Suprapubic skin (tissue), 4 donors: ENCODE results near the gene CRY1. TPM values are rescaled to one million over a fixed set of nuclear protein-coding genes. Genes with fewer than 3 reads are reported as not detected.
A peak's percentile ranks its signal among the peaks of the same experiment; 100 is the strongest.
"Not testable (repeated sequence)": the region's sequence is repeated elsewhere in the genome, so short reads cannot be mapped to it uniquely, and the experiment has no call there.

Experiments
- DNase-seq, 2 donors: peaks; one replicate each; pipeline ENCODE4 v3.0.0-alpha.2; 2019; ENCODE audit warnings: low spot score in 2 of 2
- H3K27ac ChIP-seq: fragments of 200-600 bp; sonication (generic); one replicate; pipeline ENCODE4 v1.5.1; 2019
- H3K27me3 ChIP-seq: fragments of 200-600 bp; sonication (generic); one replicate; pipeline ENCODE4 v1.5.1; 2019
- H3K36me3 ChIP-seq: fragments of 200-600 bp; sonication (generic); one replicate; pipeline ENCODE4 v1.5.1; 2019
- H3K4me1 ChIP-seq: fragments of 200-600 bp; sonication (generic); one replicate; pipeline ENCODE4 v1.5.1; 2019
- H3K4me3 ChIP-seq: fragments of 200-600 bp; sonication (generic); one replicate; pipeline ENCODE4 v1.5.1; 2019; ENCODE audit warnings: mild to moderate bottlenecking
- H3K9me3 ChIP-seq: fragments of 200-600 bp; sonication (generic); one replicate; pipeline ENCODE4 v1.5.1; 2019
- EP300 ChIP-seq: sonication (generic); formaldehyde crosslinking; IDR thresholded peaks from one replicate; pipeline ENCODE4 v1.6.1; 2017; ENCODE audit warnings: antibody characterized with exemption
- POLR2A ChIP-seq, 2 donors: fragments of 450-650 bp; IDR thresholded peaks; one replicate each; pipeline ENCODE4 v1.6.1; 2017; ENCODE audit warnings: antibody characterized with exemption in 2 of 2, mild to moderate bottlenecking in 2 of 2, moderate library complexity in 2 of 2
- POLR2AphosphoS5 ChIP-seq, 3 donors: sonication (generic); formaldehyde crosslinking; IDR thresholded peaks; one replicate each; pipeline ENCODE4 v1.6.1; 2017; ENCODE audit warnings: antibody characterized with exemption in 3 of 3
- WGBS: methylation state at CpG from one replicate; pipeline ENCODE4 v1.1.5; 2018; 5-methylcytosine and 5-hydroxymethylcytosine counted together
- total RNA-seq, 4 donors: library from RNA; depleted of rRNA; stranded (reverse); fragments of >200 nt; gene quantifications; one replicate each; pipeline ENCODE4 v1.1.0, GENCODE V29; 2016
- TF ChIP-seq, protein P1 (sequence below), 2 donors: fragments of 200-600 bp in 1 of 2; fragments of 450-650 bp in 1 of 2; sonication (generic) in 1 of 2; IDR thresholded peaks; one replicate each; pipeline ENCODE4 v1.5.1; 2016 to 2019; ENCODE audit warnings: antibody characterized with exemption in 2 of 2, mild to moderate bottlenecking in 1 of 2, moderate library complexity in 1 of 2

CRY1 gene
- total RNA-seq, 4 donors from 2014 or later = 18.1 to 37.2 (median 35.0) TPM

DNA sequence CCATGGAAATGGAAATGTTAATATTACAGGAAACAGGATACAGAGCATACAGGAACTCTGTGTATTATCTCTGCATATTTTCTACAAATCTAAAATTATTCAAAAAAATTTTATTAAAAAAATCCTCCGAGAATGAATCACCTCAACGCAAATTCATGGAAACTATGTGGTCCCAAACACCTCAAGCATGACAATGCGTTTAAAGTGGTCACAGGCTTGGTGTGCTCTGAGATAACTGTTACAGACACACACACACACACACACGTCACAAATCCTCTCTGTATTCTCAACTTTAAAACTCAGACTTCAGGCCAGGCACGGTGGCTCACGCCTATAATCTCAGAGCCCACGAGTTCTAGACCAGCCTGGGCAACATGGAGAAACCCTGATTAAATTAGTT is 61.1 kb downstream of the CRY1 start:
- Histone ChIP-seq H3K27me3 (no peaks in the 10 kb centered on the region), H3K36me3 (no peaks in the 10 kb centered on the region), H3K27ac (no peak overlapping the region), H3K4me1 (peaks cover 34% of the 10 kb centered on the region), H3K4me3 (no peak overlapping the region), H3K9me3 (no peaks in the 10 kb centered on the region)
- 80% methylated on average over 7 of the region's 7 CpGs for WGBS
- TF ChIP-seq POLR2AphosphoS5 (IDR thresholded peaks at IDR 0.05) (no peak), POLR2A (IDR thresholded peaks at IDR 0.05) (no peak)
- DNase-seq = no peak

DNA sequence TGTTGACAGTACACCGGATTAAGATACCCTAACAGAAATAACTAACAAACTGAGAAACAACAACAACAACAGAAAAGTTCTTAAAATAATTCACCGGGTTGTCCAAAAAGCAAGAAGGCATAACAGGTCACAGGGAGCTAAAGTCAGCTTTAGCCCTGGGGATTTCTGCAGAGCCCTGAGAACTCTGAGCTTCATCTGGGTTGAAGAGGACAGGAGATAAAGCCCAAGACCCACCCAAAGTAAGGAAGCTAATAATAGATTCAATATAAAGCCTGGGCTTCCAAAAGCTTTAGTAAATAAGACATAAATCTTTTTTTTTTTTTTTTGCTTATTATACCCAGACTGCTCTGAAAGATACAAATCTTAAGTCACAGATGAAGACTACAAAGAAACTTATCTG is 62.3 kb downstream of the CRY1 start:
- no peak for TF ChIP-seq POLR2A (IDR thresholded peaks at IDR 0.05)
- TF ChIP-seq, protein P1, sequence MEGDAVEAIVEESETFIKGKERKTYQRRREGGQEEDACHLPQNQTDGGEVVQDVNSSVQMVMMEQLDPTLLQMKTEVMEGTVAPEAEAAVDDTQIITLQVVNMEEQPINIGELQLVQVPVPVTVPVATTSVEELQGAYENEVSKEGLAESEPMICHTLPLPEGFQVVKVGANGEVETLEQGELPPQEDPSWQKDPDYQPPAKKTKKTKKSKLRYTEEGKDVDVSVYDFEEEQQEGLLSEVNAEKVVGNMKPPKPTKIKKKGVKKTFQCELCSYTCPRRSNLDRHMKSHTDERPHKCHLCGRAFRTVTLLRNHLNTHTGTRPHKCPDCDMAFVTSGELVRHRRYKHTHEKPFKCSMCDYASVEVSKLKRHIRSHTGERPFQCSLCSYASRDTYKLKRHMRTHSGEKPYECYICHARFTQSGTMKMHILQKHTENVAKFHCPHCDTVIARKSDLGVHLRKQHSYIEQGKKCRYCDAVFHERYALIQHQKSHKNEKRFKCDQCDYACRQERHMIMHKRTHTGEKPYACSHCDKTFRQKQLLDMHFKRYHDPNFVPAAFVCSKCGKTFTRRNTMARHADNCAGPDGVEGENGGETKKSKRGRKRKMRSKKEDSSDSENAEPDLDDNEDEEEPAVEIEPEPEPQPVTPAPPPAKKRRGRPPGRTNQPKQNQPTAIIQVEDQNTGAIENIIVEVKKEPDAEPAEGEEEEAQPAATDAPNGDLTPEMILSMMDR (IDR thresholded peaks at IDR 0.05) = no peak
- no peak for TF ChIP-seq POLR2AphosphoS5 (IDR thresholded peaks at IDR 0.05)
- TF ChIP-seq EP300 = no peak
- Histone ChIP-seq H3K4me3 (no peak overlapping the region), H3K4me1 (peaks cover 46% of the 10 kb centered on the region), H3K9me3 (no peaks in the 10 kb centered on the region), H3K27me3 (no peaks in the 10 kb centered on the region), H3K36me3 (no peaks in the 10 kb centered on the region), H3K27ac (no peak overlapping the region)
- DNase-seq = no peak
- WGBS = 73% methylated on average over 2 of the region's 2 CpGs

DNA sequence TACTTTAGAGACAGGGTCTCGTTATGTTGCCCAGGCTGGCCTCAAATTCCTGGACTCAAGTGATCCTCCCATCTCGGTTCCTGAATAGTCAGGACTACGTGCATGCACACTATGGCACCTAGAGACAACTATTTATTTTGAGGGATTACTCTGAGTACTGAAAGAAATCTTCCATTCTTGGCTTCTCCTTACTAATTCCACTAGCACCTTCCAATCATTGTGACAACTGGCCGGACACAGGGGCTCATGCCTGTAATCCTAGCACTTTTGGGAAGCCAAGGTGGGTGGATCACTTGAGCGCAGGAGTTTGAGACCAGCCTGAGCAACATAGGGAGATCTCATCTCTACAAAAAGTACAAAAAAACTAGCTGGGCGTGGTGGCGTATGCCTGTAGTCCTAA is 64.3 kb downstream of the CRY1 start:
- Histone ChIP-seq H3K27me3 (no peaks in the 10 kb centered on the region), H3K27ac (no peak overlapping the region), H3K4me3 (no peak overlapping the region), H3K9me3 (no peaks in the 10 kb centered on the region), H3K36me3 (no peaks in the 10 kb centered on the region), H3K4me1 (peaks cover 46% of the 10 kb centered on the region)
- 83% methylated on average over 7 of the region's 7 CpGs for WGBS
- no peak for TF ChIP-seq POLR2A (IDR thresholded peaks at IDR 0.05)
- TF ChIP-seq POLR2AphosphoS5 (IDR thresholded peaks at IDR 0.05) = no peak
- TF ChIP-seq EP300 = no peak
- TF ChIP-seq, protein P1 (IDR thresholded peaks at IDR 0.05) = no peak
- no peak for DNase-seq

DNA sequence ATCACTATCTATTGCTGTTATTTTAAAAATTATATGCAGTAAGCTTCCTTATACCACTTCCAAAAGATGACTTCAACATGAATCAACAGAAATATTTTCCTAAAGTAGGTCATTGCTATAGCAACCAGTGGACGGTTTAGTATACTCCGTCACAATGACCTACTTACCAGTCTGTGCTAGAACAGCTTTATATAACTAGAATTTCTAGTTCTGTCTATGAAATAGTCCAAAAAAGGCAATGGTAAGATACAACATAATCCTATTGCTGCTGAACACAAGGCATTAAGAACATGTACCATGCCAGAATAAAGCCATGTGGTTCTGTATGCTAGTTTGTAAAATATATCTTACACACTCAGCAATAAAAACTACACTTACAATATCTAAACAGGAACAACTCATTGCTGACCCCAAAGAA is 65.7 kb downstream of the CRY1 start:
- Histone ChIP-seq H3K4me1 (peaks cover 49% of the 10 kb centered on the region), H3K9me3 (no peaks in the 10 kb centered on the region), H3K4me3 (no peak overlapping the region), H3K36me3 (no peaks in the 10 kb centered on the region), H3K27ac (peak overlapping the region; percentile 89), H3K27me3 (no peaks in the 10 kb centered on the region)
- 1% methylated on average over 2 of the region's 2 CpGs for WGBS
- DNase-seq = no peak
- TF ChIP-seq POLR2A (IDR thresholded peaks at IDR 0.05) = peak in 1 of 2 donors; percentile 51
- TF ChIP-seq EP300 = peak; percentile 75
- TF ChIP-seq POLR2AphosphoS5 (IDR thresholded peaks at IDR 0.05) = peak in 1 of 3 donors; percentile 45
- TF ChIP-seq, protein P1 (IDR thresholded peaks at IDR 0.05) = no peak

DNA sequence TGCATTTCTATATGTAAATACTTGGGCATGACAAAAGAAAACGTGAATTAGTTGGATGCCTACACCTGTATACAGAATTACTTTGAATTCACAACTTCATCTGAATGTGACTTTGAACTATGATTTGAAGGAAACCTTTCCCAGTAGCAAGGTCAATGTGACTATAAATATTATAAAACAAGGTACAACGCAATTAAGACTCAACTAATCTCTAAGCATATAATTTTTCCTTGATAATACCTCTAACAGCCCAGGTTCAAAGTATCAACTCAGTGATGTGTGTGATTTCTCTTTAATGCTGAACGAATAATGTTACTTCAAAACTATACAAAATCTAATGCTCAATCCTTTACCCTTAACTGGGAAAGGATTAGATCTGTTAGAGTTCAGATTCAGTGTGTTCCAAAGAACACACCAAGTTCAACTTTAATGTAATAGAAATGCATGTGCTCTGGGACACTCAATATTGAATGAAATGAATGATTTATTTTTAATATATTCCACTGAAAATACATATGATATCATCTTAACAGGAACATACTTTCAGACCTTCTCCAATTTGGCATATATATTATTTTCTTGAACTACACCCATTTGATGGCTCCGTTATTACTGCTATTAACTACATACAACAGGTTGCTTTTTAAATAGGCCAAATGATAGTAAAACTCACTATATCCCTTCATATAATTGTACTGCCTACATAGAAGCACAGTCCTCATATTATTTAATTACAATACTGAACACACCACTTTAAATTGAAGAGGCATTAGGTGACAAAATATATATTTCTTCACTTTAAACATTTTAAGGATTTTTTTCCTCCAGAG is 66.3 kb downstream of the CRY1 start:
- no peaks in the 10 kb centered on the region for H3K27me3 ChIP-seq
- peak overlapping the region; percentile 89 for H3K27ac ChIP-seq
- no peak for DNase-seq
- no peaks in the 10 kb centered on the region for H3K36me3 ChIP-seq
- H3K9me3 ChIP-seq = no peaks in the 10 kb centered on the region
- H3K4me3 ChIP-seq = no peak overlapping the region
- 40% methylated on average over 4 of the region's 4 CpGs for WGBS
- peaks cover 49% of the 10 kb centered on the region for H3K4me1 ChIP-seq
- TF ChIP-seq POLR2A (IDR thresholded peaks at IDR 0.05) (no peak), EP300 (no peak), POLR2AphosphoS5 (IDR thresholded peaks at IDR 0.05) (no peak)
- TF ChIP-seq, protein P1 (IDR thresholded peaks at IDR 0.05) = no peak

DNA sequence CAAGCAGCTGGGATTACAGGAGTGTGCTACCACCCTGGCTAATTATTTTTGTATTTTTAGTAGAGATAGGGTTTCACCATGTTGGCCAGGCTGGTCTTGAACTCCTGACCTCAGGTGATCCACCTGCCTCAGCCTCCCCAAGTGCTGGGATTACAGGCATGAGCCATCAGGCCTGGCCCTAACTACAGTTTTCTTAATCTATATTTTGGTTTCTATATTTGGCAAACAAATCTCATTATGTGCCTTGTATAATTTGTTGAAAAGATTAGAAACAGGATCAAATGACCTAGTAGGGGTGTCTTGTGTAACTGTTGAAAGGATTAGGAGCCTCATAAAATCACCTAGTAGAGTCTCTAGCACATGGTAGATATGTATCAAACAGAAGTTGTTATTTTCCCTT is 67.0 kb downstream of the CRY1 start:
- H3K36me3 ChIP-seq, DNase-seq, H3K27me3 ChIP-seq, H3K9me3 ChIP-seq, H3K4me3 ChIP-seq: not testable (repeated sequence)
- H3K4me1 ChIP-seq = peaks cover 49% of the 10 kb centered on the region
- peak overlapping the region; percentile 89 for H3K27ac ChIP-seq
